MM.1S (cell line): ENCODE results near the gene NTN4.

Experiments
- DNase-seq: peaks from one replicate; pipeline ENCODE4 v3.0.0-alpha.2; 2015
- H2AFZ ChIP-seq: fragments of 300-600 bp; sonication (generic); 2 replicates; pipeline ENCODE4 v1.6.0; 2016; ENCODE audit warnings: antibody characterized with exemption, low read length
- H3F3A ChIP-seq: fragments of 300-600 bp; sonication (generic); 2 replicates; pipeline ENCODE4 v1.6.1; 2016; ENCODE audit warnings: mild to moderate bottlenecking, antibody characterized with exemption, low read length, moderate library complexity, mixed read lengths; ENCODE audit not compliant: insufficient read depth
- H3K27ac ChIP-seq: fragments of 300-600 bp; sonication (generic); 2 replicates; pipeline ENCODE4 v1.5.1; 2016; ENCODE audit warnings: mild to moderate bottlenecking, low read length
- H3K27me3 ChIP-seq: fragments of 300-600 bp; sonication (generic); replicated peaks from 2 replicates; pipeline ENCODE4 v1.6.0; 2016; ENCODE audit warnings: low read length; ENCODE audit not compliant: insufficient read depth
- H3K36me3 ChIP-seq: fragments of 300-600 bp; sonication (generic); replicated peaks from 2 replicates; pipeline ENCODE4 v1.6.1; 2016; ENCODE audit warnings: mild to moderate bottlenecking, low read length, mixed read lengths; ENCODE audit not compliant: insufficient read depth
- H3K4me1 ChIP-seq: fragments of 300-600 bp; sonication (generic); 2 replicates; pipeline ENCODE4 v1.6.1; 2016; ENCODE audit warnings: low read length, mixed read lengths
- H3K4me2 ChIP-seq: fragments of 300-600 bp; sonication (generic); 2 replicates; pipeline ENCODE4 v1.6.0; 2016; ENCODE audit warnings: low read depth, low read length
- H3K4me3 ChIP-seq: fragments of 300-600 bp; sonication (generic); 2 replicates; pipeline ENCODE4 v1.5.1; 2016; ENCODE audit warnings: low read length, mixed read lengths
- H3K79me2 ChIP-seq: fragments of 300-600 bp; sonication (generic); 2 replicates; pipeline ENCODE4 v1.6.1; 2016; ENCODE audit warnings: mixed run types, low read length, mixed read lengths
- H3K9ac ChIP-seq: fragments of 300-600 bp; sonication (generic); 2 replicates; pipeline ENCODE4 v1.6.1; 2016; ENCODE audit warnings: low read length, mixed read lengths
- H3K9me2 ChIP-seq: fragments of 300-600 bp; sonication (generic); replicated peaks from 2 replicates; pipeline ENCODE4 v1.6.1; 2016; ENCODE audit warnings: mild to moderate bottlenecking, low read length, mixed read lengths; ENCODE audit not compliant: insufficient read depth
- H3K9me3 ChIP-seq: fragments of 300-600 bp; sonication (generic); replicated peaks from 2 replicates; pipeline ENCODE4 v1.6.1; 2016; ENCODE audit warnings: mild to moderate bottlenecking, low read length, mixed read lengths; ENCODE audit not compliant: insufficient read depth
- H4K20me1 ChIP-seq: fragments of 300-600 bp; sonication (generic); 2 replicates; pipeline ENCODE4 v1.6.1; 2016; ENCODE audit warnings: mild to moderate bottlenecking, low read length, moderate library complexity, mixed read lengths; ENCODE audit not compliant: insufficient read depth
- EZH2 ChIP-seq: fragments of 300-600 bp; sonication (generic); optimal IDR thresholded peaks from 2 replicates; pipeline ENCODE3; 2017; ENCODE audit warnings: low read depth, mild to moderate bottlenecking, antibody characterized with exemption, low read length, mixed read lengths
- EZH2phosphoT487 ChIP-seq: fragments of 300-600 bp; sonication (generic); IDR thresholded peaks from 2 replicates; pipeline ENCODE4 v1.6.1; 2018; ENCODE audit warnings: antibody characterized with exemption, low read length
- TF ChIP-seq, protein P1 (sequence below): fragments of 300-600 bp; sonication (generic); IDR thresholded peaks from 2 replicates; pipeline ENCODE4 v1.5.1; 2016; ENCODE audit warnings: antibody characterized with exemption, low read length, mixed read lengths

NTN4 gene

DNA sequence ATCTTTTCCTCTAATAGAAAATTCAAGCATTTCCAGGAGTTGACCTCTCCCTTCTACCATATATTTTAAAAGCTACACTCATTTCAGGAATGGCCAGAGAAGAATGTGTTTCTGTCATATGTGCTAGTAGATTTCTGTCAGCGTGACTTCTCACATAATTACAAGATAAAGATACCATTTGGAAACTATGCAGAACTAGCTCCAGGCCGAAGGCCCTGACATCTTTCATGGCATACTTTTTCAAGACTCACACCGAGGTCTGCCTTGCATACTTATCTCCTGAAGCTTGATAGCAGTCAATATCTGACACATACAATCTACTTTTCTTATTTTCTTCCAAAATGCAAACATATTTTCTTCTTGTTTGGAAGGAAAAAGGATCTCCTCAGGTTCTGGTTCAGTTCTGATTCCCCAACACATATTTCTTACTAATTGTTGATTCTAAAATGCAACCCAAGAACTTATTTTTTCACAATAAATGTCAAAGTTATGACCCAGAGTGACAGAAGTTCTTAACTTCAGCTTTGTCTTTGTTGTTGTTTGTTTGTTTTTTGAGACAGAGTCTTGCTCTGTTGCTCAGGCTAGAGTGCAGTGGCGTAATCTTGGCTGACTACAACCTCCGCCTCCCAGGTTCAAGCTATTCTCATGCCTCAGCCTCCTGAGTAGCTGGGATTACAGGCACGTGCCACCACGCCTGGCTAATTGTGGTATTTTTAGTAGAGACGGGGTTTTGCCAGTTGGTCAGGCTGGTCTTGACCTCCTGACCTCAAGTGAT is 99.5 kb downstream of the NTN4 start:
- no peak overlapping the region for H3K9ac ChIP-seq
- no peaks in the 10 kb centered on the region for H4K20me1 ChIP-seq
- no peaks in the 10 kb centered on the region for H3K4me1 ChIP-seq
- no peaks in the 10 kb centered on the region for H3K27me3 ChIP-seq
- no peak overlapping the region for H3K27ac ChIP-seq
- no peaks in the 10 kb centered on the region for H3K79me2 ChIP-seq
- H3F3A ChIP-seq, result no peaks in the 10 kb centered on the region
- TF ChIP-seq EZH2 (no peak), EZH2phosphoT487 (no peak)
- TF ChIP-seq, protein P1, sequence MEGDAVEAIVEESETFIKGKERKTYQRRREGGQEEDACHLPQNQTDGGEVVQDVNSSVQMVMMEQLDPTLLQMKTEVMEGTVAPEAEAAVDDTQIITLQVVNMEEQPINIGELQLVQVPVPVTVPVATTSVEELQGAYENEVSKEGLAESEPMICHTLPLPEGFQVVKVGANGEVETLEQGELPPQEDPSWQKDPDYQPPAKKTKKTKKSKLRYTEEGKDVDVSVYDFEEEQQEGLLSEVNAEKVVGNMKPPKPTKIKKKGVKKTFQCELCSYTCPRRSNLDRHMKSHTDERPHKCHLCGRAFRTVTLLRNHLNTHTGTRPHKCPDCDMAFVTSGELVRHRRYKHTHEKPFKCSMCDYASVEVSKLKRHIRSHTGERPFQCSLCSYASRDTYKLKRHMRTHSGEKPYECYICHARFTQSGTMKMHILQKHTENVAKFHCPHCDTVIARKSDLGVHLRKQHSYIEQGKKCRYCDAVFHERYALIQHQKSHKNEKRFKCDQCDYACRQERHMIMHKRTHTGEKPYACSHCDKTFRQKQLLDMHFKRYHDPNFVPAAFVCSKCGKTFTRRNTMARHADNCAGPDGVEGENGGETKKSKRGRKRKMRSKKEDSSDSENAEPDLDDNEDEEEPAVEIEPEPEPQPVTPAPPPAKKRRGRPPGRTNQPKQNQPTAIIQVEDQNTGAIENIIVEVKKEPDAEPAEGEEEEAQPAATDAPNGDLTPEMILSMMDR, result no peak
- H3K9me3 ChIP-seq, result no peaks in the 10 kb centered on the region
- DNase-seq, result no peak
- H3K4me3 ChIP-seq, result no peak overlapping the region
- no peak overlapping the region for H3K4me2 ChIP-seq
- H3K36me3 ChIP-seq, result no peaks in the 10 kb centered on the region
- H3K9me2 ChIP-seq, result no peaks in the 10 kb centered on the region
- no peak overlapping the region for H2AFZ ChIP-seq

DNA sequence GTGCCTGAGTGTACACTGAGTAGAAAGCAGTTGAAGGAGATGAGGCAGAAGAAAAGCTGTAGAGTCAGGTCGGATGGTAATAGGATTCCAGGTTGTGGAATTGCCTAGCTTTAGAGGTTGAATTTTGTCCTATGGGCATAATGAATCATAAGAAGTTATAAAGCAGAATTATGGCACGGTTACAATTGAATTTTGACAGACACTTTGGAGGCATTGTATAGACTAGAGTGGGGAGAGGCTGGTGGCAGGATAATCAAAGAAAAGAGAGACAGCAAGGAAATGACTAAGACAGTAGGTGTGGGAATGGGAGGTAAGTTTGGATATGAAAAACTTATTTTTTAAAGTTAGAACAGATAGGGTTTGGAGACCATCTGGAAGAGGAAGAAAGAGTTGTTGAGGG is 102.6 kb downstream of the NTN4 start:
- Histone ChIP-seq H2AFZ (no peak overlapping the region), H4K20me1 (no peaks in the 10 kb centered on the region)
- DNase-seq, result no peak

DNA sequence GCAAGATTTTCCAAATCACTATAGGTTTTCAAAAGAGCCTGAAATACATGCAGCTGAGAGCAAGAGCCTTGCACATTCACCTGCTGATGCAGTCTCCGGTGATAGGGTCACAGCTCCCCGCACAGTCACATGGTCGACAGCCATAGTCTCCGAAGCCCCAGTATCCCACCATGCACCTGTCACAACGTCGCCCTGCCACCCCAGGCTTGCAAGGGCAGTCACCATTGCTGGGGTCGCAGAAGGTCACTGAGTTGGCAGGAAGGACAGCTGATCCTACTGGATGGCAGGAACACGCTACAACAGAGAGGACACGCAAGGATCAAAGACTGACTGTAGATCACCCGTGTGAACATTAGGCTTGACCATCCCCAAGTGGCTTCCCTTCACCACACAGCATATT is 107.1 kb downstream of the NTN4 start:
- no peak overlapping the region for H2AFZ ChIP-seq
- no peak overlapping the region for H3K4me2 ChIP-seq
- no peak for DNase-seq
- H4K20me1 ChIP-seq, result no peaks in the 10 kb centered on the region
- no peaks in the 10 kb centered on the region for H3K9me2 ChIP-seq
- no peaks in the 10 kb centered on the region for H3F3A ChIP-seq
- H3K9ac ChIP-seq, result no peak overlapping the region
- H3K9me3 ChIP-seq, result no peaks in the 10 kb centered on the region
- TF ChIP-seq, protein P1, result no peak
- no peak for TF ChIP-seq EZH2
- TF ChIP-seq EZH2phosphoT487, result no peak
- H3K79me2 ChIP-seq, result no peaks in the 10 kb centered on the region
- no peak overlapping the region for H3K27ac ChIP-seq
- H3K27me3 ChIP-seq, result no peaks in the 10 kb centered on the region
- no peaks in the 10 kb centered on the region for H3K36me3 ChIP-seq
- H3K4me1 ChIP-seq, result no peaks in the 10 kb centered on the region
- H3K4me3 ChIP-seq, result no peak overlapping the region

More for the DNA sequence above, 102.6 kb downstream of the NTN4 start:
- Histone ChIP-seq H3F3A (no peaks in the 10 kb centered on the region), H3K9ac (no peak overlapping the region), H3K27me3 (no peaks in the 10 kb centered on the region), H3K27ac (no peak overlapping the region), H3K79me2 (no peaks in the 10 kb centered on the region), H3K4me2 (no peak overlapping the region), H3K4me1 (no peaks in the 10 kb centered on the region), H3K9me2 (no peaks in the 10 kb centered on the region), H3K36me3 (no peaks in the 10 kb centered on the region), H3K9me3 (no peaks in the 10 kb centered on the region), H3K4me3 (no peak overlapping the region)
- TF ChIP-seq EZH2 (no peak), EZH2phosphoT487 (no peak)
- TF ChIP-seq, protein P1, result no peak
